A549 (cell line): ENCODE results near the gene NLGN2. TPM values are rescaled to one million over a fixed set of nuclear protein-coding genes. Genes with fewer than 3 reads are reported as not detected.

Source experiments
- ATAC-seq, 2 experiments: fragments of 200-7000 bp in 1 of 2; fragments of >200 bp in 1 of 2; cut with Nextera tagmentation in 1 of 2; cut with Tn5 transposase in 1 of 2; 3 replicates each; pipeline versions ENCODE4 v1.8.0 to v1.9.1; 2018 to 2020; ENCODE audit warnings: mild to moderate bottlenecking in 1 of 2, moderate library complexity in 1 of 2
- CTCF ChIA-PET: fragments of 300-600 bp; sonication (Branson Sonifier 250); formaldehyde crosslinking; extraction: SDS; loops from one replicate; lab custom pipeline; 2021; ENCODE audit warnings: antibody characterized with exemption, inconsistent platforms; lab: Yijun Ruan, JAX
- POLR2A ChIA-PET: fragments of 350-600 bp; formaldehyde crosslinking; extraction: SDS; loops from one replicate; lab custom pipeline; 2021; ENCODE audit warnings: antibody characterized with exemption, inconsistent platforms; lab: Yijun Ruan, JAX
- DNase-seq, 2 experiments: peaks; one replicate each; pipeline versions ENCODE4 v3.0.0 to v3.0.0-alpha.2; 2011 to 2016; ENCODE audit warnings: low read depth in 1 of 2, low spot score in 1 of 2
- FAIRE-seq: peaks from 2 replicates; lab custom pipeline; 2011; peaks lifted over from hg19 to GRCh38; lab: Jason Lieb, UNC
- H3K27ac ChIP-seq, 2 experiments: fragments of >200 bp; sonication (Bioruptor Twin); formaldehyde crosslinking; 3 replicates each; pipeline ENCODE4 v1.5.1; 2016 to 2017
- H3K4me1 ChIP-seq: fragments of >200 bp; sonication (Bioruptor Twin); formaldehyde crosslinking; 3 replicates; pipeline ENCODE4 v1.6.1; 2016
- H3K4me2 ChIP-seq: fragments of >200 bp; sonication (Bioruptor Twin); formaldehyde crosslinking; 3 replicates; pipeline ENCODE4 v1.6.1; 2016
- H3K4me3 ChIP-seq: fragments of >200 bp; sonication (Bioruptor Twin); formaldehyde crosslinking; 3 replicates; pipeline ENCODE4 v1.5.1; 2016
- H3K9me3 ChIP-seq: fragments of >200 bp; sonication (Bioruptor Twin); formaldehyde crosslinking; 3 replicates; pipeline ENCODE4 v1.6.1; 2016
- CBX2 ChIP-seq: fragments of 200-600 bp; sonication (generic); IDR thresholded peaks from 2 replicates; pipeline ENCODE4 v1.6.1; 2016; ENCODE audit warnings: low read depth, mild to moderate bottlenecking, borderline replicate concordance
- CBX8 ChIP-seq: fragments of 200-600 bp; sonication (generic); IDR thresholded peaks from 2 replicates; pipeline ENCODE4 v1.6.1; 2016
- CEBPB ChIP-seq, 2 experiments: fragments of >200 bp in 1 of 2; sonication (Bioruptor Twin) in 1 of 2; formaldehyde crosslinking in 1 of 2; IDR thresholded peaks; 2 replicates each; pipeline ENCODE4 v1.6.1; 2012 to 2016
- CHD2 ChIP-seq: fragments of 150-350 bp; IDR thresholded peaks from 2 replicates; pipeline ENCODE4 v1.6.1; 2014; ENCODE audit warnings: low read length; ENCODE audit not compliant: partially characterized antibody
- CHD4 ChIP-seq: fragments of 200-600 bp; sonication (generic); IDR thresholded peaks from 2 replicates; pipeline ENCODE4 v1.6.1; 2016; ENCODE audit warnings: antibody characterized with exemption, mild to moderate bottlenecking, borderline replicate concordance
- EP300 ChIP-seq, 2 experiments: fragments of >200 bp; sonication (Bioruptor Twin); formaldehyde crosslinking; IDR thresholded peaks; 2 replicates in 1 of 2; 3 replicates in 1 of 2; pipeline ENCODE4 v1.6.1; 2016 to 2017
- ESRRA ChIP-seq: fragments of 150-350 bp; IDR thresholded peaks from 2 replicates; pipeline ENCODE4 v1.6.1; 2014; ENCODE audit warnings: mild to moderate bottlenecking, low read length, borderline replicate concordance
- HDAC2 ChIP-seq: fragments of 200-600 bp; sonication (generic); IDR thresholded peaks from 2 replicates; pipeline ENCODE4 v1.6.1; 2016
- HOXA7 ChIP-seq: fragments of 250-450 bp; sonication (Bioruptor Pico); IDR thresholded peaks from 2 replicates; pipeline ENCODE4 v1.5.0; 2020; ENCODE audit warnings: mild to moderate bottlenecking, moderate library complexity
- HOXB13 ChIP-seq: fragments of 250-450 bp; sonication (Bioruptor Pico); IDR thresholded peaks from 2 replicates; pipeline ENCODE4 v1.5.0; 2020; ENCODE audit warnings: low read depth, mild to moderate bottlenecking, moderate library complexity
- HOXB5 ChIP-seq: fragments of 250-450 bp; sonication (Bioruptor Pico); IDR thresholded peaks from 2 replicates; pipeline ENCODE4 v1.5.0; 2020; ENCODE audit warnings: mild to moderate bottlenecking, moderate library complexity
- JUNB ChIP-seq: fragments of >200 bp; sonication (Bioruptor Twin); formaldehyde crosslinking; IDR thresholded peaks from 2 replicates; pipeline ENCODE4 v1.6.1; 2016
- MAZ ChIP-seq: fragments of 150-350 bp; IDR thresholded peaks from 2 replicates; pipeline ENCODE4 v1.6.1; 2014; ENCODE audit warnings: antibody characterized with exemption, low read depth, low read length, borderline replicate concordance
- MYC ChIP-seq: IDR thresholded peaks from 2 replicates; pipeline ENCODE4 v1.6.1; 2012; ENCODE audit warnings: mild to moderate bottlenecking, inconsistent platforms, low read length, improper control_type of control experiment, borderline replicate concordance
- NFE2L2 ChIP-seq: fragments of 150-350 bp; conservative IDR thresholded peaks from 2 replicates; pipeline ENCODE4 v1.6.1; 2014; ENCODE audit warnings: low read length
- RARB ChIP-seq: fragments of 250-450 bp; sonication (Bioruptor Pico); IDR thresholded peaks from 2 replicates; pipeline ENCODE4 v1.8.0; 2021; ENCODE audit warnings: mild to moderate bottlenecking, moderate library complexity
- RCOR1 ChIP-seq: fragments of 150-350 bp; IDR thresholded peaks from 2 replicates; pipeline ENCODE4 v1.6.1; 2014; ENCODE audit warnings: antibody characterized with exemption, low read length, low read depth
- RFX5 ChIP-seq: fragments of 450-650 bp; IDR thresholded peaks from 2 replicates; pipeline ENCODE4 v1.7.1; 2014; ENCODE audit warnings: antibody characterized with exemption, mild to moderate bottlenecking, moderate library complexity
- RNF2 ChIP-seq: fragments of 200-600 bp; sonication (generic); IDR thresholded peaks from 2 replicates; pipeline ENCODE4 v1.6.1; 2016; ENCODE audit warnings: low read depth, mild to moderate bottlenecking, antibody characterized with exemption, moderate library complexity, borderline replicate concordance
- TFCP2L1 ChIP-seq: fragments of 250-450 bp; sonication (Bioruptor Pico); IDR thresholded peaks from 2 replicates; pipeline ENCODE4 v1.5.0; 2021; ENCODE audit warnings: mild to moderate bottlenecking
- ZNF302 ChIP-seq: fragments of 250-450 bp; sonication (Bioruptor Pico); IDR thresholded peaks from 2 replicates; pipeline ENCODE4 v1.9.0; 2021; ENCODE audit warnings: inconsistent platforms, mild to moderate bottlenecking, moderate library complexity
- ZSCAN20 ChIP-seq: fragments of 250-450 bp; sonication (Bioruptor Pico); IDR thresholded peaks from 2 replicates; pipeline ENCODE4 v1.8.0; 2022; ENCODE audit warnings: mild to moderate bottlenecking, moderate library complexity
- WGBS: methylation state at CpG from one replicate; pipeline ENCODE4 v1.1.6; 2017; ENCODE audit errors: missing lambda C conversion rate; 5-methylcytosine and 5-hydroxymethylcytosine counted together
- polyA plus RNA-seq, 4 experiments: library from polyadenylated mRNA; depleted of rRNA in 3 of 4; stranded (reverse); fragments of >200 nt; fragmentation: RNase III in 1 of 4; extraction: RNeasy Plus Mini Kit Qiagen cat#74134 plus additional on column Dnase treatment in 1 of 4; gene quantifications; 2 replicates in 3 of 4; 3 replicates in 1 of 4; pipeline ENCODE4 v1.2.3, GENCODE V29; 2011 to 2017
- TF ChIP-seq, protein P1 (sequence below): fragments of 250-450 bp; sonication (Bioruptor Pico); IDR thresholded peaks from 2 replicates; pipeline ENCODE4 v1.5.0; 2021; ENCODE audit warnings: mild to moderate bottlenecking, moderate library complexity, borderline replicate concordance
- TF ChIP-seq, protein P2 (sequence below): fragments of 150-350 bp; IDR thresholded peaks from 2 replicates; pipeline ENCODE4 v1.6.1; 2014; ENCODE audit warnings: low read depth, mild to moderate bottlenecking, low read length
- TF ChIP-seq, protein P3 (sequence below): fragments of >200 bp; sonication (Bioruptor Twin); formaldehyde crosslinking; IDR thresholded peaks from 3 replicates; pipeline ENCODE4 v1.6.1; 2016

NLGN2 gene
- polyA plus RNA-seq, 2 of the 4 experiments (the other 2 are of a cell fraction): 4.1 to 27.5 TPM

DNA sequence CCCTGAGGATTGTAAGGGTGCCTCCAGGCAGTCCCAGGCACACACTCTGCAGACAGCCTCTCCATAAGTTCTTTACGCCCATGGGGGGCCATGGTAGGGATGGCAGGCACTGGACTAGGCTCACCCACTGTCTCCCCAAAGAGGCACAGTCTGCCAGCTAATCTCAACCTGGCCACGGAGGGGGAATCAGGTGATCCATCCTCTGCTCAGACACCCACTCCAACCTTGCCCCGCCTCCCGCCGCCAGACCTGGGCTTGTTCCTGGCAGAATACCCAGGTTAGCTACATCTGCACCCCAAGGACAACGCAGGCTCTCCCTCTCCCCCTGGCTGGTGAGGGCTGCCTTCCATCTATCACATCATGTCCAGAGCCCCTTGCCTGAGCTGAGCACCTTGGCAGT lies 1.2 kb downstream of the NLGN2 start:
- no peak for FAIRE-seq
- peaks cover 14% of the 10 kb centered on the region for H3K4me1 ChIP-seq
- no peak for DNase-seq
- CTCF ChIA-PET: interaction anchor here (0.5 to 3.4 kb wide), 8 partner anchors 12 to 151 kb away, joined by 3 to 20 read pairs (median 4); partner anchors contain the start of gene SPEM1
- TF ChIP-seq EP300 (IDR thresholded peaks at IDR 0.05) (no peak), CBX2 (no peak), ZSCAN20 (CRISPR knock-in tag) (no peak), TFCP2L1 (CRISPR knock-in tag) (no peak), HDAC2 (no peak), JUNB (no peak)
- TF ChIP-seq, protein P1, sequence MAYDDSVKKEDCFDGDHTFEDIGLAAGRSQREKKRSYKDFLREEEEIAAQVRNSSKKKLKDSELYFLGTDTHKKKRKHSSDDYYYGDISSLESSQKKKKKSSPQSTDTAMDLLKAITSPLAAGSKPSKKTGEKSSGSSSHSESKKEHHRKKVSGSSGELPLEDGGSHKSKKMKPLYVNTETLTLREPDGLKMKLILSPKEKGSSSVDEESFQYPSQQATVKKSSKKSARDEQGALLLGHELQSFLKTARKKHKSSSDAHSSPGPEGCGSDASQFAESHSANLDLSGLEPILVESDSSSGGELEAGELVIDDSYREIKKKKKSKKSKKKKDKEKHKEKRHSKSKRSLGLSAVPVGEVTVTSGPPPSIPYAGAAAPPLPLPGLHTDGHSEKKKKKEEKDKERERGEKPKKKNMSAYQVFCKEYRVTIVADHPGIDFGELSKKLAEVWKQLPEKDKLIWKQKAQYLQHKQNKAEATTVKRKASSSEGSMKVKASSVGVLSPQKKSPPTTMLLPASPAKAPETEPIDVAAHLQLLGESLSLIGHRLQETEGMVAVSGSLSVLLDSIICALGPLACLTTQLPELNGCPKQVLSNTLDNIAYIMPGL: no peak
- POLR2A ChIA-PET: no interaction called here
- WGBS: 89% methylated on average over 6 of the region's 6 CpGs
- ATAC-seq: no peak
- no peak overlapping the region for H3K27ac ChIP-seq
- H3K4me2 ChIP-seq: no peak overlapping the region
- no peak overlapping the region for H3K4me3 ChIP-seq
- no peaks in the 10 kb centered on the region for H3K9me3 ChIP-seq

DNA sequence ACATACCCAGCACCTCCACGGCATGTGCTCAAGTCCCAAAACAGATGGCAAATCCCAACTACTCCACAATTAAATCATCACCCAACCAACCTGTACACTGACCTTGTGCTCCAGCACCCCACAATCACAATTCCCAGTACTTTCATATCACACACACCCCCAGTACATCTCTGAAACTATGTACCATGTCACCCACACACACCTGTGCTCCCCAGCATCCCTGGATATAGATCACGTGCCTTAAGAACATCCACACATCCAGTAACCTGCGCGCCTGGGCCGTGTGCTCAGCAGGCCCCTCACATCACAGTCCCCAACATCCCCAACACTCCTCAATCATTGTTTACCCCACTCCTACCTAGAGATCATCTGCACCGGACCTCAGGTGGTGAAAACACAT lies 2.1 kb downstream of the NLGN2 start:
- CTCF ChIA-PET: interaction anchor here (0.6 to 3.4 kb wide), 7 partner anchors 11 to 151 kb away, joined by 3 to 20 read pairs (median 6); partner anchors contain the start of gene SPEM1
- no peak for DNase-seq
- H3K4me1 ChIP-seq: peaks cover 14% of the 10 kb centered on the region
- 86% methylated on average over 6 of the region's 6 CpGs for WGBS
- no peak overlapping the region for H3K4me3 ChIP-seq
- no peak overlapping the region for H3K4me2 ChIP-seq
- ATAC-seq: no peak
- H3K9me3 ChIP-seq: no peaks in the 10 kb centered on the region
- H3K27ac ChIP-seq: no peak overlapping the region
- POLR2A ChIA-PET: interaction anchor here (0.6 kb wide), 1 partner anchor 38 kb away, joined by 3 read pairs; no protein-coding TSS in a partner anchor
- FAIRE-seq: no peak
- TF ChIP-seq ZNF302 (no peak), HOXA7 (CRISPR knock-in tag) (no peak), RNF2 (no peak), MAZ (no peak), MYC (no peak), CHD2 (no peak), ESRRA (no peak), NFE2L2 (no peak), HOXB13 (CRISPR knock-in tag) (no peak), CBX8 (no peak), RFX5 (no peak), HOXB5 (no peak), EP300 (IDR thresholded peaks at IDR 0.05) (no peak), CEBPB (IDR thresholded peaks at IDR 0.05) (no peak), CHD4 (no peak), RCOR1 (no peak), RARB (no peak)
- TF ChIP-seq, protein P2, sequence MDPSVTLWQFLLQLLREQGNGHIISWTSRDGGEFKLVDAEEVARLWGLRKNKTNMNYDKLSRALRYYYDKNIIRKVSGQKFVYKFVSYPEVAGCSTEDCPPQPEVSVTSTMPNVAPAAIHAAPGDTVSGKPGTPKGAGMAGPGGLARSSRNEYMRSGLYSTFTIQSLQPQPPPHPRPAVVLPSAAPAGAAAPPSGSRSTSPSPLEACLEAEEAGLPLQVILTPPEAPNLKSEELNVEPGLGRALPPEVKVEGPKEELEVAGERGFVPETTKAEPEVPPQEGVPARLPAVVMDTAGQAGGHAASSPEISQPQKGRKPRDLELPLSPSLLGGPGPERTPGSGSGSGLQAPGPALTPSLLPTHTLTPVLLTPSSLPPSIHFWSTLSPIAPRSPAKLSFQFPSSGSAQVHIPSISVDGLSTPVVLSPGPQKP: no peak
- TF ChIP-seq, protein P3, sequence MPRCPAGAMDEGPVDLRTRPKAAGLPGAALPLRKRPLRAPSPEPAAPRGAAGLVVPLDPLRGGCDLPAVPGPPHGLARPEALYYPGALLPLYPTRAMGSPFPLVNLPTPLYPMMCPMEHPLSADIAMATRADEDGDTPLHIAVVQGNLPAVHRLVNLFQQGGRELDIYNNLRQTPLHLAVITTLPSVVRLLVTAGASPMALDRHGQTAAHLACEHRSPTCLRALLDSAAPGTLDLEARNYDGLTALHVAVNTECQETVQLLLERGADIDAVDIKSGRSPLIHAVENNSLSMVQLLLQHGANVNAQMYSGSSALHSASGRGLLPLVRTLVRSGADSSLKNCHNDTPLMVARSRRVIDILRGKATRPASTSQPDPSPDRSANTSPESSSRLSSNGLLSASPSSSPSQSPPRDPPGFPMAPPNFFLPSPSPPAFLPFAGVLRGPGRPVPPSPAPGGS: no peak
- TF ChIP-seq, all 56 proteins: peak for 0
